ENCODE measurements around the gene AR.

DNA sequence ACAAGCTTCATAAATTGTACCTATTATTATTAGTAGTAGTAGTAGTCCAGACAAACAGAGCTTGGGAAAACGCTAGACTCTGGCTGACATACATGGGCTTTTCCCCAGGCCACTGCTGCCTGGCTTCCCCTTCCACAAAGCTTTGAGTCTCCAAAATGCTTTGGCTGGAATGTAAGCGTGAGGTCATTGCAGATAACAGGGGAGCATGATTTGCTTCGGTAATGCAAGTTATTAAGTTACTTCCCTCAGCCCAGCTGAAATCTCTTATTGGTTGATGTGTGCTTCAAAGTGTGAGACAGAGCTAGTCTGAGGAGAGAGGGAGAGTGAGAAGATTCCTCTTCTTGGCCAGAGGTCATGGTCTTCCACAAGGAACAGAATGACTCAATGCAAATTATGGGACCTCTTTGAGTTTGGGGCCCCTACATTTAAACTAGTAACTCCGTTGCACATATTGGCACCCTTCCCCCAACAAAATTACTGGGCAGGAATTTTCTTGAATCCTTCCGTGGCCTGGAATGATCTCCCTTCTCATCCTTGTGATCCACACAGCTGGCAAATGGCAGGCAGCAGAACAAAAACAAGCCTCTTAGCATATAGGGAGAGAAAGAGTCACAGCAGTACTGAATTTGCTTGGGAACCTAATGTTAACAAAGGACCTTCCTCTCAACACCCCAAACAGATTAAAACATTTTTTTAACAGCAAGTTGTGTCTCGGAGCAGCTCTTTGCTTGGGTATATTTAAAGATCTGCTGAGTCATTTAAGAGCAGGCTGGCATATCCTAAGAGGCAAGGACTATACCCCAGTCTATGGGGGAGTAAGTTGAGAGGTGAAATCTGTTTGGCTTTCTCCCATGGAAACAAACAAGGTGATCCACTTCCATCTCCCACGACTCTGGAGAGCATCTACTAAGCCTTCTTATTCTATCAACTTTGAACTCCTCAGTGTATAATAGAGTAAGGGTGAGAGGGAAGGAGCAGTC is 19.9 kb downstream of the AR start:
- TF ChIP-seq, protein P1, sequence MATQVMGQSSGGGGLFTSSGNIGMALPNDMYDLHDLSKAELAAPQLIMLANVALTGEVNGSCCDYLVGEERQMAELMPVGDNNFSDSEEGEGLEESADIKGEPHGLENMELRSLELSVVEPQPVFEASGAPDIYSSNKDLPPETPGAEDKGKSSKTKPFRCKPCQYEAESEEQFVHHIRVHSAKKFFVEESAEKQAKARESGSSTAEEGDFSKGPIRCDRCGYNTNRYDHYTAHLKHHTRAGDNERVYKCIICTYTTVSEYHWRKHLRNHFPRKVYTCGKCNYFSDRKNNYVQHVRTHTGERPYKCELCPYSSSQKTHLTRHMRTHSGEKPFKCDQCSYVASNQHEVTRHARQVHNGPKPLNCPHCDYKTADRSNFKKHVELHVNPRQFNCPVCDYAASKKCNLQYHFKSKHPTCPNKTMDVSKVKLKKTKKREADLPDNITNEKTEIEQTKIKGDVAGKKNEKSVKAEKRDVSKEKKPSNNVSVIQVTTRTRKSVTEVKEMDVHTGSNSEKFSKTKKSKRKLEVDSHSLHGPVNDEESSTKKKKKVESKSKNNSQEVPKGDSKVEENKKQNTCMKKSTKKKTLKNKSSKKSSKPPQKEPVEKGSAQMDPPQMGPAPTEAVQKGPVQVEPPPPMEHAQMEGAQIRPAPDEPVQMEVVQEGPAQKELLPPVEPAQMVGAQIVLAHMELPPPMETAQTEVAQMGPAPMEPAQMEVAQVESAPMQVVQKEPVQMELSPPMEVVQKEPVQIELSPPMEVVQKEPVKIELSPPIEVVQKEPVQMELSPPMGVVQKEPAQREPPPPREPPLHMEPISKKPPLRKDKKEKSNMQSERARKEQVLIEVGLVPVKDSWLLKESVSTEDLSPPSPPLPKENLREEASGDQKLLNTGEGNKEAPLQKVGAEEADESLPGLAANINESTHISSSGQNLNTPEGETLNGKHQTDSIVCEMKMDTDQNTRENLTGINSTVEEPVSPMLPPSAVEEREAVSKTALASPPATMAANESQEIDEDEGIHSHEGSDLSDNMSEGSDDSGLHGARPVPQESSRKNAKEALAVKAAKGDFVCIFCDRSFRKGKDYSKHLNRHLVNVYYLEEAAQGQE (IDR thresholded peaks at IDR 0.05; ENCODE audit: low read depth) = no peak
- TF ChIP-seq, protein P2, sequence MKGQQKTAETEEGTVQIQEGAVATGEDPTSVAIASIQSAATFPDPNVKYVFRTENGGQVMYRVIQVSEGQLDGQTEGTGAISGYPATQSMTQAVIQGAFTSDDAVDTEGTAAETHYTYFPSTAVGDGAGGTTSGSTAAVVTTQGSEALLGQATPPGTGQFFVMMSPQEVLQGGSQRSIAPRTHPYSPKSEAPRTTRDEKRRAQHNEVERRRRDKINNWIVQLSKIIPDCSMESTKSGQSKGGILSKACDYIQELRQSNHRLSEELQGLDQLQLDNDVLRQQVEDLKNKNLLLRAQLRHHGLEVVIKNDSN (IDR thresholded peaks at IDR 0.05) = no peak
- TF ChIP-seq, protein P3, sequence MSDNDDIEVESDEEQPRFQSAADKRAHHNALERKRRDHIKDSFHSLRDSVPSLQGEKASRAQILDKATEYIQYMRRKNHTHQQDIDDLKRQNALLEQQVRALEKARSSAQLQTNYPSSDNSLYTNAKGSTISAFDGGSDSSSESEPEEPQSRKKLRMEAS (IDR thresholded peaks at IDR 0.05) = no peak
- no peak for TF ChIP-seq EP300 (IDR thresholded peaks at IDR 0.05; ENCODE audit: borderline replicate concordance)
- no peak for TF ChIP-seq CEBPB (IDR thresholded peaks at IDR 0.05)
